ENCODE measurements around the gene PTPRM.

PTPRM gene

GRCh38 chr18:8008033-8008432 is 440.9 kb downstream of the PTPRM start:
- no peak for ATAC-seq (ENCODE audit: insufficient read depth, low read depth)
- H3K4me2 ChIP-seq (ENCODE audit: insufficient read depth, low read length): no peak overlapping the region
- H3K36me3 ChIP-seq (ENCODE audit: insufficient read depth, low read length): no peaks in the 10 kb centered on the region
- H3K9ac ChIP-seq (ENCODE audit: low read depth, low read length): no peak overlapping the region
- H3K27ac ChIP-seq (ENCODE audit: low read length): no peak overlapping the region
- no peak overlapping the region for H3K4me3 ChIP-seq (ENCODE audit: low read depth in 1 of 2, low read length in 2 of 2)
- no peaks in the 10 kb centered on the region for H3K9me3 ChIP-seq (ENCODE audit: insufficient read depth, low read length, severe bottlenecking)
- DNase-seq: no peak
- TF ChIP-seq CTCF (IDR thresholded peaks at IDR 0.05; ENCODE audit: borderline replicate concordance, extremely low read depth, low read length, poor library complexity, severe bottlenecking): no peak
- TF ChIP-seq EZH2 (IDR thresholded peaks at IDR 0.05; ENCODE audit: borderline replicate concordance, low read depth, low read length, severe bottlenecking): no peak
- H4K20me1 ChIP-seq (ENCODE audit: insufficient read depth, low read length): no peaks in the 10 kb centered on the region
- H3K4me1 ChIP-seq (ENCODE audit: insufficient read depth, low read length): no peaks in the 10 kb centered on the region
- no peaks in the 10 kb centered on the region for H3K79me2 ChIP-seq (ENCODE audit: insufficient read depth, low read length)
- H2AFZ ChIP-seq (ENCODE audit: low read depth, low read length): no peak overlapping the region
- H3K27me3 ChIP-seq (ENCODE audit: insufficient read depth, low read length, poor library complexity): no peaks in the 10 kb centered on the region

GRCh38 chr18:8011361-8011760 is 444.2 kb downstream of the PTPRM start:
- Histone ChIP-seq H3K9ac (ENCODE audit: low read depth, low read length) (no peak overlapping the region), H3K27ac (ENCODE audit: low read length) (no peak overlapping the region), H3K36me3 (ENCODE audit: insufficient read depth, low read length) (no peaks in the 10 kb centered on the region), H3K4me1 (ENCODE audit: insufficient read depth, low read length) (no peaks in the 10 kb centered on the region), H3K27me3 (ENCODE audit: insufficient read depth, low read length, poor library complexity) (no peaks in the 10 kb centered on the region), H3K9me3 (ENCODE audit: insufficient read depth, low read length, severe bottlenecking) (no peaks in the 10 kb centered on the region), H3K4me2 (ENCODE audit: insufficient read depth, low read length) (no peak overlapping the region), H3K79me2 (ENCODE audit: insufficient read depth, low read length) (no peaks in the 10 kb centered on the region), H2AFZ (ENCODE audit: low read depth, low read length) (no peak overlapping the region), H3K4me3 (ENCODE audit: low read depth in 1 of 2, low read length in 2 of 2) (no peak overlapping the region), H4K20me1 (ENCODE audit: insufficient read depth, low read length) (no peaks in the 10 kb centered on the region)
- DNase-seq (no peak), ATAC-seq (ENCODE audit: insufficient read depth, low read depth) (no peak)
- TF ChIP-seq CTCF (IDR thresholded peaks at IDR 0.05; ENCODE audit: borderline replicate concordance, extremely low read depth, low read length, poor library complexity, severe bottlenecking) (no peak), EZH2 (IDR thresholded peaks at IDR 0.05; ENCODE audit: borderline replicate concordance, low read depth, low read length, severe bottlenecking) (no peak)

GRCh38 chr18:8011906-8012305 is 444.8 kb downstream of the PTPRM start:
- H3K4me3 ChIP-seq (ENCODE audit: low read depth in 1 of 2, low read length in 2 of 2): no peak overlapping the region
- no peaks in the 10 kb centered on the region for H4K20me1 ChIP-seq (ENCODE audit: insufficient read depth, low read length)
- H3K9ac ChIP-seq (ENCODE audit: low read depth, low read length): no peak overlapping the region
- no peaks in the 10 kb centered on the region for H3K36me3 ChIP-seq (ENCODE audit: insufficient read depth, low read length)
- ATAC-seq (ENCODE audit: insufficient read depth, low read depth) (no peak), DNase-seq (no peak)
- no peaks in the 10 kb centered on the region for H3K79me2 ChIP-seq (ENCODE audit: insufficient read depth, low read length)
- no peak overlapping the region for H3K4me2 ChIP-seq (ENCODE audit: insufficient read depth, low read length)
- no peak overlapping the region for H3K27ac ChIP-seq (ENCODE audit: low read length)
- no peaks in the 10 kb centered on the region for H3K4me1 ChIP-seq (ENCODE audit: insufficient read depth, low read length)
- no peaks in the 10 kb centered on the region for H3K9me3 ChIP-seq (ENCODE audit: insufficient read depth, low read length, severe bottlenecking)
- H3K27me3 ChIP-seq (ENCODE audit: insufficient read depth, low read length, poor library complexity): no peaks in the 10 kb centered on the region
- H2AFZ ChIP-seq (ENCODE audit: low read depth, low read length): no peak overlapping the region
- TF ChIP-seq CTCF (IDR thresholded peaks at IDR 0.05; ENCODE audit: borderline replicate concordance, extremely low read depth, low read length, poor library complexity, severe bottlenecking): no peak
- TF ChIP-seq EZH2 (IDR thresholded peaks at IDR 0.05; ENCODE audit: borderline replicate concordance, low read depth, low read length, severe bottlenecking): no peak

All from DND-41 (cell line).